Measurements from ENCODE around the gene EPM2AIP1.

GRCh38 chr3:37032961-37033360 lies 40.0 kb upstream of the EPM2AIP1 start:
- TF ChIP-seq POLR2AphosphoS5 (IDR thresholded peaks at IDR 0.05) = no peak
- no peak for TF ChIP-seq CTCF (IDR thresholded peaks at IDR 0.05)
- TF ChIP-seq POLR2A (IDR thresholded peaks at IDR 0.05) = no peak
- TF ChIP-seq EP300 (IDR thresholded peaks at IDR 0.05) = no peak

Data from suprapubic skin (tissue), 4 donors.